PC-9 (cell line): ENCODE results near the gene AIFM2.

Source experiments
- CTCF ChIP-seq: fragments of 200-600 bp; sonication (generic); conservative IDR thresholded peaks from 2 replicates; pipeline ENCODE4 v1.6.1; 2017; ENCODE audit warnings: mixed run types, antibody characterized with exemption, mild to moderate bottlenecking, moderate library complexity
- EZH2 ChIP-seq: fragments of 200-600 bp; sonication (generic); IDR thresholded peaks from 2 replicates; pipeline ENCODE4 v1.8.0; 2017; ENCODE audit warnings: antibody characterized with exemption, low read depth

GRCh38 chr10:70147259-70147625 is 14.6 kb upstream of the AIFM2 start:
- peak; percentile 31; the same call in 1 of the 2 replicates for TF ChIP-seq CTCF
- TF ChIP-seq EZH2 = no peak
